H4 (cell line): Measurements from ENCODE around the gene MTMR3. TPM values are rescaled to one million over a fixed set of nuclear protein-coding genes. Genes with fewer than 3 reads are reported as not detected.

Experiments used
- DNase-seq: peaks from one replicate; pipeline ENCODE4 v3.0.0-alpha.2; 2015; ENCODE audit warnings: low spot score
- total RNA-seq: library from RNA; depleted of rRNA; stranded (reverse); fragments of >200 nt; shearing (Covaris generic); gene quantifications from 2 replicates; pipeline ENCODE4 v1.2.3, GENCODE V29; 2014

Gene MTMR3
- total RNA-seq, 1 experiment from 2014 or later: 5.7 TPM

- DNase-seq: no peak
Measured at GRCh38 chr22:29958170-29958569, 75.2 kb downstream of the MTMR3 start.

GRCh38 chr22:29964776-29965175 lies 81.8 kb downstream of the MTMR3 start:
- no peak for DNase-seq

DNA sequence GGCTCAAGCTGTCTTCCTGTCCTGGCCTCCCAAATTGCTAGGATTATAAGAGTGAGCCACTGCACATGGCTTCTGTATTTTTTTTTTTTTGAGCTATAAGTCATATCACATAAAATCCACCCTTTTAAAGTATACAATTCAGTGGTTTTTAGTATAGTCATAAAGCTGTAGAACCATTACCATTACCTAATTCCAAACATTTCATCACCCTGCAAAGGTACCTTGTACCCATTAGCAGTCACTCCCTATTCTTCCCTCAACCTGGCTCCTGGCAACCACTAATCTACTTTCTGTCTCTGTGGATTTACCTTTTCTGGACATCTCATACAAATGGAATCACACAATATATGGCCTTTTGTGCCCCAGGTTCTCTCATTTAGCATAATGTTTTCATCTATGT lies 84.5 kb downstream of the MTMR3 start:
- no peak for DNase-seq

DNA sequence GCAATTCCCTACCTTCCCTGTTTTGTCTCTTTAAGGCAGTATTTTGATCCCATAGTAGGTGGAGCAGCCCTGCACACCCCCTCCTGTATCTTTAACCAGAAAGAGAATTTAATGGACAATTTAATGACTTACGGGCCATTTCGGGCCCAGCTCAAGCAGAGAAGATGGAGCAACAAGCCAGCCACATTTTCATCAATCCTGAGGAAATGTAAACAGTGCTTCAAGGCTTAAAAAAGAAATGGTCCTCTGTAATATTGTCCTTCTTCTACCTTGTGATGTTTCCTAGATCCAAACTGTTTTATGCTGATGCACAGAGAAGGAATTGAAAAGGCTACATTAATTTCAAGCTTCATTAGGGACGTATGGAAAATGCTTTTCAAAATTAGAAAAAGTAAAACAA lies 88.6 kb downstream of the MTMR3 start:
- no peak for DNase-seq

- no peak for DNase-seq
Measured at GRCh38 chr22:29972121-29972520, 89.1 kb downstream of the MTMR3 start.

DNA sequence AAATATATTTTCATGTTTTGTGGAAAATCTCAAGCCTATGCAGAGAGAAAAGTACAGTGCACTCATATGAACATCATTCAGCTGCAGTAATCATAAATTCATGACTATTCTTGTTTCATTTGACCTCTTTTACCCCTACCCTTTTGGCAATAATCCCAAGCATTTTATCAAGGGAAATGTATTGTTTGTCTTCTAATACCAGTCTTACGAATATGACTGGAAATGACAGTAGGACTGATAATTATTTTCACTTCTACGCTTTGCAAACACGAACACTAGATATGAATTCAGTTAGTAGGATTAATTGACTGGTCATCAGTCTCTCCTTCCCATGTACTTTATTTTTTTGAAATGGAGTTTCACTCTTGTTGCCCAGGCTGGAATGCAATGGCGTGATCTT lies 90.3 kb downstream of the MTMR3 start:
- DNase-seq: no peak

DNA sequence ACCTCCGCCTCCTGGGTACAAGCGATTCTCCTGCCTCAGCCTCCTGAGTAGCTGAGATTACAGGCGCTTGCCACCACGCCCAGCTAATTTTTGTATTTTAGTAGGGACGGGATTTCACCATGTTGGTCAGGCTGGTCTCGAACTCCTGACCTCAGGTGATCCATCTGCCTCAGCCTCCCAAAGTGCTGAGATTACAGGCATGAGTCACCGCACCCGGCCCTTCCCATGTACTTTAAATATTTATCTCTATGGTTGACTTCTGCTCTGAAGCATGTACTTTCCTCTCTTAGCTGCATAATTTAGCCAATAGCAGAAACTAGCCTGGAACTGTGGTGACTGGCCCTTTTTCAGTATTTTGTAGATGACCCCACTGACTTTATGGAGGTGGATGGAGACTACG lies 90.7 kb downstream of the MTMR3 start:
- peak; percentile 11 for DNase-seq

DNA sequence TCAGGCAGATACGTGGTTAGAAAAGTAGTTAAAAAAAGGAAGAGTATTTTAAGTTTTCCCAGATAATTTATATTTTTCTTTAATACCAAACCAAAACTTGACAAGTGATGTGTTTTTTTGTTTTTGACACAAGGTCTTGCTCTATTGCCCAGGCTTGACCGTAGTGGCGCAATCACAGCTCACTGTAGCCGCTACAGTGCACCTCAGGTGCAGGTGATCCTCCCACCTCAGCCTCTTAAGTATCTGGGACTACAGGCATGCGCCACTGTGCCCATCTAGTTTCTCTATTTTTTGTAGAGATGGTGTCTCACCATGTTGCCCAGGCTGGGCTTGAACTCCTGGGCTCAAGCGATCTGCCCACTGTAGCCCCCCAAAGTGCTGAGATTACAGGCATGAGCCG lies 92.5 kb downstream of the MTMR3 start:
- no peak for DNase-seq

GRCh38 chr22:29977107-29977506 lies 94.1 kb downstream of the MTMR3 start:
- DNase-seq: no peak

- no peak for DNase-seq
Measured at GRCh38 chr22:29979777-29980321, 96.9 kb downstream of the MTMR3 start.

DNA sequence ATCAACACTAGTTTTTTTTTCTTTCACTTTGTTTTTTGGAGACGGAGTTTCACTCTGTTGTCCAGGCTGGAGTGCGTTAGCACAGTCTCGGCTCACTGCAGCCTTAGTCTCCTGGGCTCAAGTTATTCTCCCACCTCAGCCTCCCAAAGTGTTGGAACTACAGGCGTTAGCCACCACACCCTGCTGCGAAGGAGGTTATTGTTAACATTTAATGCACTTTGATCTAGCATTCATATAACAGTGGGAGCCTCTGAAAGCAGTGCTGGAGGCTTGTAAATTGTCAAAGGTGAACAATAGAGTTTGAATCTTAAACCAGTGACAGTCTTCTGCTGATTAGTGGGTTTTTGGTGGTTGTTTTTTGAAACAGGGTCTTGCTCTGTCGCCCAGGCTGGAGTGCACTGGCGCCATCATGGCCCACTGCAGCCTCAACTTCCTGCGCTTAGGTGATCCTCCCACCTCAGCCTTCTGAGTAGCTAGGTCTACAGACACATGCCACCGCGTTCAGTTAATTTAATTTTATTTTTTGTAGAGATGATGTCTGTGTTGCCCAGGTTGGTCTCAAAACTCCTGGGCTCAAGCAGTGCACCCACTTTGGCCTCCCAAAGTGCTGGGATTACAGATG lies 100.4 kb downstream of the MTMR3 start:
- no peak for DNase-seq

DNA sequence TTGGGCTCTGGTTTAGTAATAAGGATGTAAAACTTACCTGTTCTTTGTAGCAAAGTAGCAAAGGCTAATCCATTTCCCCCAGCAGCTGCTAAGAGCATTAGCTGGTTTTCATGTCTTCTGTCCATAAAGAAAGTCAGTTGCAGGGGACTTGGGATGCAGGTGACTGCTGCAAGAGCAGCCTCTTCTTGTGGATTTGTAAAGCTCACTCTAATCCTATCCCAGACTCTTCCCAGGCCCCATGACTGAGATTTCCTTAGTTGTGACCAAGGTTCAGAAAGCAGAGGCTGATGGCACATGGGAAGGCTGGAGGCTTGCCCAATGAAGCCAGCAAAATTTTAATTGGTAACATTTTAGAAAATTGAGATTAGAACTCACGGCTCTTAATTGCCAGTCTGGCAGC lies 102.9 kb downstream of the MTMR3 start:
- no peak for DNase-seq

GRCh38 chr22:29987137-29987536 lies 104.2 kb downstream of the MTMR3 start:
- DNase-seq: no peak

- no peak for DNase-seq
Measured at GRCh38 chr22:29988719-29989118, 105.7 kb downstream of the MTMR3 start.

GRCh38 chr22:29989446-29989845 lies 106.5 kb downstream of the MTMR3 start:
- DNase-seq: no peak

DNA sequence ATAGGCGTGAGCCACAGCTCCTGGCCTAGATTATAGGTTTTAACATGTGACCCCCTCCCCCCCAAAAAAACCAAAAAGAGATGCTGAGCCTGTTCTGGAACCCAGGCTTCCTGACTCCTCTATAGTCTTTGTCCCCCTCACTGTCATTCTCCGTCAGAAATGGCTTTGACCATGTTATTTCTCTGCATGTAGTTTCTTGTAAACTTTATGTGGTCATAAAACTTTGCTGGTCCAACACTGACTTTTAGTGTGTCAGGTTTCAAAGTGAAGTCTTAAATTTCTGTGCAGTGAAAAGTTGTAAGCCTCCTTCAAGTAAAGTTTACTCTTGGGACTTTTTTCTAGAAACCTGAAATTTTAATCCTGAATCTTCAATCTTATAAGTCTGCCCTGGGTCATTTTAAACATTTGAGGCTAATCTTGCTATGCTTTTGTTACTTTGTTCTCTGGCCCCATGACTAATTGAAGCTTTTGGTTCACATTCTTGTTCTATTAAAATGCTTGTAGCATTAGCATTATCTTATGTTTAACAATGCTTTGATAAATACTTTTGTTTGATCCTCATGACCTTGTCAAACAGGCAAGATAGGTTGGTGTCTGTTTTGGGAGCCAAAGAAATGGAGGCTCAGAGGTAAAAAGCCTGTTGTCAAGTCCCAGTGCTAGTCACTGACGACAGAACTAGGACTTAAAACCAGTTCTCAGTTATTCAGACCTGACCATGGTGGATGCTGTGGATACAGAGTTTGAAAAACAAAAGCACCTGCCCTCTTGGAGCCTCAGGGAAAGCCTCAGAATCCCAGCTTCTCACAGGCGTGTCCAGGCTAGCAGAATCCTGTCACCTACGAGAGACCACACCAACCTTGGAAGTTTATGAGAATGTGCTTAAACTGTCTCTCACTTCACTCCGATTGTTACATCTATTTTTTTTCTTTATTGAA lies 109.6 kb downstream of the MTMR3 start:
- no peak for DNase-seq

DNA sequence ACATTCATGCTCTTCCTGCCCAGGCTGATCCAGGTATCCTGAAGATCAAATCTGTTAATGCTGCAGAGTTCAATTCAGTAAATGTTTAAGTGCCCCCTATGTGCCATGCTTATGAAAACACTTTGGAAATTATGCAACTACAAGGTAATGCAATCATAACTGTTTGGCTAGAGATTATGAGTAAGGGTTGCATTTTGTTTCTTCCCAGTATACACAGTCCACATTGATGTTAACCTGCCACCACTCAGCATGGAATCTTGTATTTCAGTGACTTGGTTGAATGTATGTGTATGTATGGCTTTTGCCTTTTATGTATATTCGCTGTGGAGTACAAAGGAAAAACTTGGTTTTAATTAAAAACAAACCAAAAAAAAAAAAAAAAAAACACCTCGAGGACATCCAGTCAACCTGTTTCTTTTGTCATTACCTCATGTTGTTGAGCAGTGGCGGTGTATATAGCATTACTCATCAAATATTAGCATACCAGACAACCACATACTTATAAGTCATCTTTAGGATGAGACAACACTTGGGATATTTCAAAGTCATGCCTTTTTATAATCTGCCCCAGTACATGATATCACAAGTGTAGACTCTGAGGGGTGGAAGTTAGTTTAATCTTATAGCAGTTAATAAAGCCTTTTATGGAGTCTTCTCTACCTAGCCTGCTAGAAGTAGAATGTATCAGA lies 111.2 kb downstream of the MTMR3 start:
- peak; percentile 40 for DNase-seq

GRCh38 chr22:29994943-29995342 lies 112.0 kb downstream of the MTMR3 start:
- peak; percentile 6 for DNase-seq

GRCh38 chr22:29997107-29997506 lies 114.1 kb downstream of the MTMR3 start:
- no peak for DNase-seq

GRCh38 chr22:29997516-29997915 lies 114.5 kb downstream of the MTMR3 start:
- DNase-seq: no peak

- no peak for DNase-seq
Measured at GRCh38 chr22:29998627-29999384, 115.8 kb downstream of the MTMR3 start.

- DNase-seq: no peak
Measured at GRCh38 chr22:30000566-30000965, 117.6 kb downstream of the MTMR3 start.
